Activated gamma-delta T cell treated with Interleukin-2 at 50 U/mL for 16 hours (primary cell): ENCODE measurements around the gene LRRC8B.

Experiments used
- DNase-seq: peaks from one replicate; pipeline ENCODE4 v3.0.0-alpha.2; 2020

Gene LRRC8B

DNA sequence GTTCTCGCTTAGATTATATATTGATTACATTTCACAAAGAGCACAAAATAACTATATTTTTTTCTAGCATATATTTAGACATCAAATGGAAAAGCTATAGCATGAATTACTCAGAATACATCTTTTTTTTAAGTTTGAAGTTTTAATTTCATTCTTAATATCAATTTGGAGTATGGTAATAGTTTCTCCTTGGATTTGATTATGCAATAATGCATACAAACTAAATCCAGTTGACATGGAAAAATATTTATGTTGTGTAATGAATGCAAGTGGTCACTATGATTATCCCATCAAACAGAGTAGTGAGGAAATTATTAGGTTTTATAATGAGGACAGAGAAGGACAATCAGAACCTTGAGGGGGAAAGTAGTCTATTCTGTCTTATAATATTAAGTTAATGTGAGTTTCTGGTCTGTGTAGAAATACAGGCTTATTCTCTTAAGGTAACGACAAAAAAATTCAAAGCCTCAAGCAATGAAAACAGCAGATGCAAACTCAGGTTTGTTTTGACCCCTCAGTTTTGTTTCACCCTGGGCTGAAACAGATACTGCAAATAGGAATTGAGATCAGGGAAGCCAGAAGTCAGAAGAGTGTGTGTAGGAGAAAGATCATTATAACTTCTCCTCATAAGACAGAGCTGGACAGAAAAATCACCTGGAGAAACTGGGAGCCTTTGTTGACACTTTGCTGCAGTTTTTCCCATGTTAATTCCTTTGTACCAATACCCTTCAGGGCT lies 23.7 kb downstream of the LRRC8B start:
- no peak for DNase-seq

DNA sequence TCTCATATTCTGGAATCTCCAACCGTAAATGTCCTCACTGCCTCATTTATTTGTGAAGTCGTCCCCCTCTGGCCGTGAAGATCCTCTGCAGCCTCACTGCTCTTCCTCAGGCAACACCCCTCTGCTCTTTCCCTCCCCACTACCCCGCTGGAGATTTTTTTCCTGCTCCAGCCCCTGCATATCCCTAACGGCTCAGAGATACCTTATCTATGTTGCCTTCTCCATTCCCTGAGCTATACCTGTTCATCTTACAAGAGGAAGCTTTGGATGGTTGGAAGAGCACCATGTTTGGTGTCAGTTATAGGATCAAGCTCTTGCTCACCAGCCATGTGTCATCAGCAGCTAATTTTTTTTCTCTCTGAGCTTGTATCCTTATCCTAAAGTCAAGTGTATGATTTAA lies 26.4 kb downstream of the LRRC8B start:
- DNase-seq = no peak

DNA sequence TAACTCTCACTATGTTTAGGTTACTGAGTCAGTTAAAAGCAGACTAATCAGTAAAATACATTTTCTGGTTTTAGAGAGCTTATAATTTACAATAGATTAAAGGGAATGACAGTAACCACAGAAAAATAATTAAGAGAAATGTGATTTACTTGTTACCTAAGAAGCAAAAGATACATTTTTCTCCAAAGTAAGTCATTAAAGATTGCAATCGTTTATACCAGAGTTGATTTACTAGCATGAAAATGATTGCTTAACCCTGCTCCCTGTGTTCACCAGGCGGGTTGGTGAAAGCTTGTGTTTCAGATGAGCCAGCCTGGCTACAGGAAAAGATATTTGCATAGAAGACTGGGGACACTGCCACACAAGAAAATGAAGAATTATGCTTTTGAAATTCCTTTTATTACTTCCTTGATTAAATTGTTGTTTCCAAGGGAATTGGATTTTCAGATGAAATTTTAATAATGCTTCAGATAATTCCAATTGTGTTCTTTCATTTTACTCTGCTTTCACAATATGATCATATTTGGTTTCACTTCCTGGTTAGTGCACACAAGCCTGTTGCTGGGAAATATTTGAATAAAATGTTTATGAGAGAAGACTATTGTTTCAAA lies 27.9 kb downstream of the LRRC8B start:
- DNase-seq = no peak

DNA sequence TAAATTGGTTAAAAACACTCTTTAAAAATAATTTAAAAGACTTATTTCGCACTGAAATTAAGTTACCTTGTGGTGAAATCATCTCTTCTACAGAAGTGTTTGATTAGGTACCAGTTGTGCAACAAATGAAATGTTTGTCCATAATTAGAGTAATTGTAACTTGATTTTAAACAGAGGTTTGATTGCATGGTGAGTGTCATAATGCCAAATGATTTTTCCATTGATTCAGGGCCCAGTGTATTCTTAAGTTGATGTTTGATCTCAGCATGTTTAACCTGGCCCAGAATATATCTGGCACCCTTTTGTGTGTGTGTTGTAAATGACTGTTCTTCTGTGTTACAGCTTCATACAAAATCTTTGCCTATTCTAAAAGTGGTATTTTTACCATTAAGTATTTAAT lies 28.5 kb downstream of the LRRC8B start:
- no peak for DNase-seq

DNA sequence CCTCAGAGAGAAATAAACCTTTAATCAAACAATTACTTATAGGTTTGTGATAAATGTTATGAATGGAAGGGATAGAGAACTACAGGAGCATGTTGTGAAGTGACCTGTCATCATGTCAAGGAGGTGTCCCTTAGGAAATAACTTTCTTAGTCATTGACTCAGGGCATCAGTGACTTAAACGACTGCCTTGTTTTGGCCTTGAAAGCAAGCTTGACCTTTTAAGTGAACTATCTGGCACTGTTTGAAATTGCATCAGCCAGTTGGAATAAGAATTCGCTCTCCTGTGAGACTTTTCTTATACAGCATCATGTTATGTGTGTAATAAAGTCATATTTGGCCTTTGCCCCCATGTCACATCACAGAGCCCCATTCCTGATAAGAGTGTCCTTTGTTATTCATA lies 30.9 kb downstream of the LRRC8B start:
- no peak for DNase-seq

DNA sequence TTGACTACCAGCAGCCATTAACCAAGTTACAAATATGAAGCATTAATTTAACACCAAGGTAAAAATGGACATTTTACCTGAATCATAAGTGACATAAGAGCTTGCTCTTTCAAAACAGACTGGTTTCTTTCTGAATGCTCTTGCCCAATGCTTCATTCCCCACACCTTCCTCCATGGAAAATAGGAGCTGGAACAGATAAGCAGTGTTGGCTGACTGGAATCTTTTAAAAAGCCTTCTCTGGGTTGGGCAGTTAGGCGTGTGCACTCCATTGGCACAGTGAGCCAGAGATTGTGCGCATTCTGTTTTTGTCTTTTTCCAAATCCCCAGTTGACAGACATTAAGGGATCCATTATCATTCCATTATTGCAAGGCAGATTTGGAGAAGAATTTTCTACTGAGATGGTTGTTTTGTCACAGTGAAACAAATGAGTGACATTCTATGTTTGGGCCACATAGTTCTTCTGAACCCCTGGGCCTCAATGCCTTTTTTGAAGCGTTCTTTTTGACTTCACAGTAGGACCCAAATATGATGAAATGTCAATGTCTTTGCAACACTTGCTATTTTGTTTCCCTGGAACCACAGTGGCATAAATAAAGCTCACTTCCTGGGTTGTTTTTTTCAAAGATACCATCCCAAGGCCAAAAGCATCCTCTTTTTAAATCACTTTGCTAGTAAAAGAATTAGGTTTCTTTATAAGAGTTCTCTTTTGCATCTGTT lies 32.3 kb downstream of the LRRC8B start:
- no peak for DNase-seq

DNA sequence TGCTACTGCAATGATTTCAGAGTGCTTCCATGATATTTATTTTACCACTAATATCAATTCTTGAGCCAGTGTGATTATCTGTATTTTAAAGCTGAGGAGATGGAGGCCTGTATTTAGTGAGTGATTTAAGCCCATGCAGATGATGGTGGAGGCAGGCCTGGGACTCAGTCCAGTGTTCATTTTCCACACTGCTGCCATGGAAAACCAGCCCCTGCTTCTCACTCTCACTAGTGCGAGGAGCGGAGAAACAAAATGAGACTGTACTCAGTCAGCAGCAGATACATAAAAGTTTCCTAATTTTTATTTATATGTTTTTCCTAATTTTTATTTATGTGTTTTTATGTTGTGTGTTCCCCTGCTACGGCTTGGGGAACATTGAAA lies 32.8 kb downstream of the LRRC8B start:
- no peak for DNase-seq

DNA sequence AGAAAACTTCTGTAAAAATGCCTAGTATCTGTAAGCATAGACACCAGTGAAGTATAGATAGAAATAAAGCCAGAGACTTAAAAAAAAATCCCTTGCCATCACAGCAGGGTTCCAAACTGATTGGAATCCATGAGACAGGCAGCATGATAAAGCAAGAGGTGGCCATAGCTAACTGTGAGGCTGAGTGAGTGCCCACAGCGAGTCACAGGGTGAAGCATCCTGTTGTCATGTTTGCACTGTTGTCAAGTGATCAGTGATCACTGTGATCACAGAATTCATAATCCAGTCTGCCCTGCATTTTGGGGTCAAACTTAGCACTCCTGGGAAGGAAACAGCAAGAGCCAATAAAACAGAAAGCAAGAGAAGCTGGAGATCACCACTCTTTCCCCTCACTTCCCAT lies 33.3 kb downstream of the LRRC8B start:
- no peak for DNase-seq

DNA sequence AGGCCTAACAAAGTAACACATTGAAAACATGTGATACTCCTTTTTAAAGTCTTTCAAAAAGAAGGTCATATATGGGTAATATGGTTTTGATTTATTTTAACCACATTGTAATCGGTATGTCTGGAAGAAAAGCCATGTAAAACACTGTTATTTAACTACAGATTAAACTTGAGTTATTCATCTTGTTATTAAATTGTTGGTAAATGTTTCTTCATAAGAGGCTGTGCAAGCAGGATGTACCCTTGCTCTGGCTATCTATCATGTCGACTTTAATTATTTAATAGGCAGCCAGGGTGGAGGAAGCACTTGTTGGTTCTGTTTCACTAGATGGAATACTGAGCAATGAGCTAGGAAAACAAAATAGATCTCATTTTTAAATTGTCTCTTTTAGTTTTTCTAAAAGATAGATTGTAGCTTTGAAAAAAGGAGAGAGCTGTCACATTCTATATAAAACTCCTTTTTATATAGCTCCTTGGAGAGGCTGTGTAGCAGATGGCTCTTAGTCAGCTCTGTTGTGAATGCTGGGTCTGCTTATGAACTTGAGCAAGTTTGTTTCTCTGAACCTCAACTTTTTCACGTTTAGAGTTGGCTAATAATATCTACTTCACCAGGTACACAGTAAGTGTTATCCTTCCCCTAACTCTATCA lies 39.5 kb downstream of the LRRC8B start:
- DNase-seq = no peak

DNA sequence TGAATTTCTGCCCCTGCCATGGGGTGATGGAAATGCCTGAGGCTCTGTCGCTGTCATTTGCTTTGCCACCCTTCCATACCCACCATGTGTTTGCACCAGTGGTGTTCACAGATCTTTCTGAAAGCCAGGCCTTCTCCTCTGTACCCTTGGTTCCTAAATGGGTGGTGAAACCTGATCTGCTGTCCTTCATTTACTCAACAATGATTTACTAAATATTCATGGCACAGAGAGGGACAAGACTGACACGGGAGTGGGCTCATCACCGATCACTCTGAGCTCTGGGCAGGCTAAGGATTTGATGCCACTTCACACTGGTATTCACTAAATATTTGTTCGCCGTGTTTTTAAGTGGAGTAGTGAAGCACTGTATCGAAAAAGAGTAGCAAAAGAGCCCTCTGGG lies 40.9 kb downstream of the LRRC8B start:
- DNase-seq = no peak

DNA sequence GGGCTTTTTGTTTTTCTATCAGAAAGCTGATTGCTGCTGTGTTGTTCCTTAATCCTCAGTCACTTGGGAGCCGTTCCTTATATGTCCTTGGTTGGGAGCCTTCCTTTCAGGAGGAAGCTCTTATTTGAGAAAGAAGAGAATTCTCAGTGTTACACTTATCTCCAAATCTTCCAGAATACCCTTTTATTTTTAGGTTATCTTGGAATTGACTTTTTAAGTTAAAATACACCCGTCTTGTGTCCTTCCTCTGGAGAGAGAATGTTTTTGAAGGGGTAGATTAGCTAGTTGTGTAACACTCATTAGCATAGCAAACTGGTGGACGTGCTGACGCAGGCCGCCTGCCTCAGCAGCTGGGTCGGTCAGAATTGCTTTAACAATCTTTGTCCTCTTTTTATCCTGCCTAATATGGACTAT lies 42.1 kb downstream of the LRRC8B start:
- DNase-seq = no peak

DNA sequence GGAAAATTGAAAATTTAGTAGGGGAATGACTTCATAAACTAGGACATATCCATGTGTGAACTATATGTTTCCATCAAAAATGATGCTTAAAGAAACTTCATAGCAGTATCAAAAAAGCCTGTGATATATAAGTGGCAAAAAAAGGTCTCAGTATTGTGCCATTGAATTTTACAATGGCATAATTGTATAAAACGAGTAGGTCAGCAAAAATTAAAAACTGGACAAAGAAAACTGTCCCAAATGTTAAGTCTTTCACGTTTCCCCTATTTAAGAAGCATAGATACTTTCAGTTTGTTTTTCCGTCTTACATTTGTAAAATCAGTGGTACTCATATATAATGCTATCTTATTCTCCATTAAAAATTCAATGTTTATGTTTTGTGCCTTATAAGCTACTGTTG lies 43.2 kb downstream of the LRRC8B start:
- no peak for DNase-seq

DNA sequence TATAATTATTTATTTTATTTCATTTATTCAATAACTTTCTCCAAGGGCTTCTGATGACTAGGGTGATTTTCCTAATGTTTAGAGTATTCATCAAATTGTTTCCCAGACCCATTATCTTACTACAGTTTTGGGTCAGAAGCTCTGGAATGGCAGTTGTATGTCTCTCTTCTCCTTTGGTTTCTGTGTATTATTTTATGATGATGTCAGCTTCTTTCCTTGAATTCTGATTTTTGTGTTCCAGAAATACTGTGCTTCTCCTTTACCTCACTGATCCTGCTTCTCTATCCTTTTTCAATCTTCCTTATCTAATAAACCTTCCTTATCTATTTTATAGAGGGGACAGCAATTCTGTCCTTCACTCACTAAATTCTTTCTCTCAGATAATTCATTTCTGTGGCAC lies 48.8 kb downstream of the LRRC8B start:
- DNase-seq = no peak

DNA sequence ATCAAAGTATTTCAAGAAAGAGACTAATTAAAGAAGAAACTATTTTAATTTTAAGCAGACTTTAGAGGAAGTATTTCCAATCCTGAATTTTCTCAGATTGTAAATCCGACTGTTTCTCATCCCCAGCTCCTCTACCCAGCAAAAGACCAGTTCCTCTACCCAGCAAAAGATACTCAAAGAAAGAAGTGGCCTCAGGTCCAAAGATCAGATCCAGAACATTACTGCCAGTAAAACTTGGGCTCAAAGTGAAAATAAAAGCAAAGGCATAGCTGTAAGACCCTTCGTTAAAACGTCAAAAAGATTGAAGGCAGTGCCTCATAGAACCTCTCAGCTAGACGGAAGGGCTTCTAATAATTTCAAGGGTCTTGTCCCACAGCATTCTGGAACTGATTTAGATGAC lies 50.0 kb downstream of the LRRC8B start:
- no peak for DNase-seq

DNA sequence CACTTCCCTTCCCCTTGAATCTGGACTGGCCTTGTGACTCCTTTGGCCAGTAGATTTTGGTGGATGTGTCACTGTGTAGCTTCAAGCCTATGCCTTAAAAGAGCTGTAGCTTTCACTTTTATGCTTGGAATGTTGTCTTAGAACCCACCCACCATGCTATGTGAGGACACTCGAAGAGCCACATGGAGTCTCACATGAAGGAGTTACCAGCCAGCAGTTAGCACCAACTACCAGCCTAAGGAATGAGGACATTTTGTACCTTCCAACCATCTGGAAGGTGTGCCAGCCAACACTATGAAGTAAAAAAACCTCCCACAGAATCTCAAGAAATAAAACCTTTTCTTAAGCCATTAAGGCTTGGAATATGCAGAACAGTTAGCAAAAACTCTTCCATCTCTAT lies 50.6 kb downstream of the LRRC8B start:
- no peak for DNase-seq

DNA sequence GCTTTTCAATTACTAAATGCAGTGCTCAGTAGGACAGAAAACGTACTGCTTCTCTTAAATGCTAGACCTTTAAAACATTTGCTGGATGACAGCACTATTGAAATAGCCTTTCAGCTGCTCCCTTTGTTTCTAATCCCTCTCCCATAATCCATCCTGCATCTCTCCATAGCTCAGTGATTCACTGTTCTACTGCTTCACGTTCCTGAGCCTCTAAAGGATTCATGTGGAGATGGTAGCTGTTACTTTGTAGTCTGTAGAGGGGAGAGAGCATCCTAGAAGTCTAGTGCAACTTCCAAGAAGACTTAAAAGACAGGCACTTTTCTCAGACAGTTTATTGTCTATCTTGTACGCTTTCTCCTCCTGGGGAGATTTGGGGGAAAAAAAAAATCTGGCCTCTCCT lies 51.4 kb downstream of the LRRC8B start:
- DNase-seq = no peak

DNA sequence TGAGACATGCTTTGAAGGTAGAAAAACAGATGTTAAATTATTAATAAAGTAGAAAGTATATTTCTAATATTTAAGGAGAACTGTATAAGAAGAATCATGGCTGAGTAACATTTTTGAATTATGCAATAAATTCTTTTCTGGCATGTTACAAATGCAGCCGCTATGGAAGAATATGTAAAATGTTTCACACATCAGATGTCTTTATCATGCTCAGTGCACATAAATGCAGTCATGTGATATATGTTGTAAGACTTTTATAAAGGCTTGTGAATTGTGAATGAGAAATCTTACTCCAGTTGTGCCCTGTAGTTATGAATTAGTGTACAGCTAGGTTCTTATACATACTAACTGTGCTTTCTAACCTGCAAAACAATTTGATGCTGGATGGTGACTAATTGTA lies 53.5 kb downstream of the LRRC8B start:
- DNase-seq = no peak

DNA sequence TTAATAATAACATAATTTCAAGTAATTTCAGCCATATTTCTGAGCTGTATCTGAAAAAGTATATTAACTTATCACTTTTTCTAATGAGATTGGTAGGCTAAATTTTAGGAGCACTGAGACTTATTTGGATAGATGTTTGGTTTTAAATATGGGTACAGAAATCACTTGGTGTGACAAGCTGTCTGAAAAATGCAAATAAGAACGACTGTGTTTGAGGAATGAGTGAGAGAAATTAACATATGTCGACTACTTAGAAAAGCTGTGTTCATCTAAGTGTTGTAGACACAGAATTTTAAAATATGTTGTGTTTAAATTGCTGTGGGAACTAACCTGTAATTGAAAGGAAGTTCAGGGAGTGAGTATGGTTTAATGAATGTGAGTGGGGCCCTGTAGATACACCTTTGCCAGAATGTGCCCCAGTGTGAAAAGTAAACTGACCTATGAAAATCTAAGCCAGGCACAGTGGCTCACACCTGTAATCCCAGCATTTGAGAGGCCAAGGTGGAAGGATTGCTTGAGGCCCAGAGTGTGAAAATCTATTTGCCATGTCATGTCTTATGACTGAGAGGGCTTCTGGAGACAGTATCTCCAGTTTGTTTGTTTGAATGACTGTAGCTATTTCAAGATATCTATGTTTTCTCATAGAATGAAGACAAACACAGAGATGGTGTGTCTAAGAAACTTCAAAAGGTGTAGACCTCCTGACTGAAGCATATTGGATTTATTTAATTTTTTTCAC lies 54.5 kb downstream of the LRRC8B start:
- no peak for DNase-seq

DNA sequence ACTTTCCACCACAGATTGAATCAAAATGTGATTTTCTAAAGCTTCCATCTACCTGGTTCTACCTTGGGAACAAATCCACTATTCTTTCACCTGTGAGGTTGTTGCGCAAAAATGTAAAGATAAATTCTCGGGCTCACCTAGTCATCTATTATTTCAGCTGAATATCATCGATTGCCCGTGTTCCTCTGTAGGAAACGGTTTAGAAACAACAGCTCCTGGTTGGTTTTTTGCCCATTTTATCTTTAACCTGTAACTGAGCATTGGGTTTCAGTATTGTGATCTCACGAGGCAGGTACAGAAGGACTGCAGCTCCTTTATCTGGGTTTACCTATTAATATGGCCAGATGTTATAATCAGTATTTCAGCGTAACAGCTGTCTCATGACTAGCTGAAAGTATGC lies 55.4 kb downstream of the LRRC8B start:
- DNase-seq = no peak

DNA sequence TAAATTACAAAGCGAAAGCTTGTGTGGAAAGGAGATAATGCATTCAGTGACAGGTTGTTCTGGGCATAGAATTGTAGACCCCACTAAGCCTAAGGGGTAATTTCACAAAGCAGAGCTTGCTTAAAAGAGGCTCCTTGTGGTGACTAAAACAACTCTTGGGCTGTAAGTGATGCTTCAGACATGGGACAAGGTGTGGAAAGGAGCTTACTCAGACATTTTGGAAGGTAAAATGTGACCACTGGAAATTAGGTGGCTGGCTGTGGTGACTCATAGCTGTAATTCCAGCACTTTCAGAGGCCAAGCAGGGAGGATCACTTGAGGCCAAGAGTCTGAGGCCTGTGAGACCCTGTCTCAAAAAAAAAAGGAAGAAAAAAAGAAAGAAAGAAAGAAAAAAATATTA lies 57.2 kb downstream of the LRRC8B start:
- DNase-seq = no peak

DNA sequence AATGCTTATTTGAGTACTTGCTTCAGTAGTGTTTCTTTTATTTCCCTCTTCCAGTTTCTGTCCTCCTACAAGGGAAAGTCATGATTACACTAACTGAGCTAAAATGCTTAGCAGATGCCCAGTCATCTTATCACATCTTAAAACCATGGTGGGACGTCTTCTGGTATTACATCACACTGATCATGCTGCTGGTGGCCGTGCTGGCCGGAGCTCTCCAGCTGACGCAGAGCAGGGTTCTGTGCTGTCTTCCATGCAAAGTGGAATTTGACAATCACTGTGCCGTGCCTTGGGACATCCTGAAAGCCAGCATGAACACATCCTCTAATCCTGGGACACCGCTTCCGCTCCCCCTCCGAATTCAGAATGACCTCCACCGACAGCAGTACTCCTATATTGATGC lies 57.9 kb downstream of the LRRC8B start:
- DNase-seq = no peak

DNA sequence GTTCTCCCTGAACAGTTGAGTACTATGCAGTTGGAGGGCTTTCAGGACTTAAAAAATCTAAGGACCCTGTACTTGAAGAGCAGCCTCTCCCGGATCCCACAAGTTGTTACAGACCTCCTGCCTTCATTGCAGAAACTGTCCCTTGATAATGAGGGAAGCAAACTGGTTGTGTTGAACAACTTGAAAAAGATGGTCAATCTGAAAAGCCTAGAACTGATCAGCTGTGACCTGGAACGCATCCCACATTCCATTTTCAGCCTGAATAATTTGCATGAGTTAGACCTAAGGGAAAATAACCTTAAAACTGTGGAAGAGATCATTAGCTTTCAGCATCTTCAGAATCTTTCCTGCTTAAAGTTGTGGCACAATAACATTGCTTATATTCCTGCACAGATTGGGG lies 59.6 kb downstream of the LRRC8B start:
- DNase-seq = no peak

DNA sequence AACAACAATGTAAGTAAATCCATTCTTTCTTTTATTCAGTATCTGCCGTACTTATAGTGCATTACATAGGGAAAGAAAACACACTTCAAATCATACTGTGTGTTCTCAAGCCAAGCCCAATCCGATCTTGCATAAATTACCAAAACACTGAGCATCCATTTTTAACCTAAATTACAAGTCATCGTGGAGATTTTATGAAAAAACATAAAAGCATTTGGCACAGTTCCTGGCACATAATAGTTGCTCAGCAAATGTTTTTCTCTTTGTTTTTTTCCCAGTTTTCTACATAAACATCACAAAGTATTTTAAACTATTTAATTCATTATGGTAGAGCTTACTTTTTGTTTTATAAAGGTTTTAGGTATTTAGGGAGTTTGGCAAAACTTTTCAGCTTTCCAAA lies 60.2 kb downstream of the LRRC8B start:
- DNase-seq = no peak
